ENCODE data around the gene TAF1B. TPM values are rescaled to one million over a fixed set of nuclear protein-coding genes. Genes with fewer than 3 reads are reported as not detected.
A peak's percentile ranks its signal among the peaks of the same experiment; 100 is the strongest.

Gene TAF1B
- total RNA-seq, 2 donors from 2014 or later: 14.8 to 16.0 TPM

GRCh38 chr2:9797086-9797485 is 46.2 kb upstream of the TAF1B start:
- no peaks in the 10 kb centered on the region for H3K27me3 ChIP-seq (replicated peaks; ENCODE audit: insufficient read depth)
- H3K4me1 ChIP-seq (replicated peaks): peaks cover 4% of the 10 kb centered on the region
- WGBS: 89% methylated on average over 4 of the region's 4 CpGs
- intact Hi-C loops (cut with DNase I): no loop called here
- no peak for DNase-seq (ENCODE audit: low spot score)
- no peak for TF ChIP-seq POLR2AphosphoS5 (IDR thresholded peaks at IDR 0.05)
- TF ChIP-seq POLR2A (IDR thresholded peaks at IDR 0.05): no peak
- no peak for TF ChIP-seq CTCF (IDR thresholded peaks at IDR 0.05)
- no peak overlapping the region for H3K4me3 ChIP-seq
- H3K36me3 ChIP-seq: no peaks in the 10 kb centered on the region
- H3K27ac ChIP-seq: peak overlapping the region in 1 of 2 donors; percentile 45
- no peaks in the 10 kb centered on the region for H3K9me3 ChIP-seq

GRCh38 chr2:9797681-9798556 is 45.4 kb upstream of the TAF1B start:
- Histone ChIP-seq H3K9me3 (no peaks in the 10 kb centered on the region), H3K4me3 (no peak overlapping the region), H3K27ac (peak overlapping the region; percentile 45 to 51), H3K27me3 (replicated peaks; ENCODE audit: insufficient read depth) (no peaks in the 10 kb centered on the region), H3K36me3 (no peaks in the 10 kb centered on the region), H3K4me1 (replicated peaks) (peaks cover 4% of the 10 kb centered on the region)
- peak; percentile 59 for TF ChIP-seq POLR2AphosphoS5 (IDR thresholded peaks at IDR 0.05)
- TF ChIP-seq POLR2A (IDR thresholded peaks at IDR 0.05): no peak
- DNase-seq (ENCODE audit: low spot score): peak; percentile 77
- 52% methylated on average over 18 of the region's 18 CpGs for WGBS
- intact Hi-C loops (cut with DNase I): no loop called here

DNA sequence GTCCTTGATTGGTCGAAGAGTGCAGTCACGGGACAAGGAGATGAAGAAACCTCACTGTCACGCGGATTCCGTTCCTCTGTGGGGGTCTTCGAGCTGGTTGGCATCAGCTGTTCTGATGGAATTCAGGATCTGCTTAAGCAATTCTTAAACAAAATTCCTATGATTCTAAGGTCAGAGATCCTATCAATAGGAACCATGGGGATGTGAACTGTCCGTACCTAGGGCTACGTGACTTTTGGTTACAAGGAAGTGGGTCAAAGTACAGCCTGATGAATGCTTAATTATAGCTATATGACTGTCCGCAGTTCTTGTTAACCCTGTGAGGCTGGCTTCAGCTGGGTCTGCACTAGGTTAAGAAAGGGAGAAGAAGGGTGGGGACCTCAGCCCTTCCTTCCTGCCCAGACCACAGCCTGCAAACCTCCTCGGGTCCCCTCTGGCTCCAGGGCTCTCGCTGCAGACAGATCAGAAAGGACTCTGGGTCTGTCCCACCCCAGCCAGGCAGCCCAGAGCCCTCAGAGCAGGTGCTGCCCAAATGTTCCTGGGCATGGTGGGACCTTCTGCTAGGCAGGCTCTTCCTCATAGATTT is 44.2 kb upstream of the TAF1B start:
- intact Hi-C loops (cut with DNase I): no loop called here
- Histone ChIP-seq H3K9me3 (no peaks in the 10 kb centered on the region), H3K27me3 (replicated peaks; ENCODE audit: insufficient read depth) (no peaks in the 10 kb centered on the region), H3K36me3 (no peaks in the 10 kb centered on the region), H3K27ac (no peak overlapping the region), H3K4me1 (replicated peaks) (peaks cover 4% of the 10 kb centered on the region), H3K4me3 (no peak overlapping the region)
- no peak for DNase-seq (ENCODE audit: low spot score)
- TF ChIP-seq POLR2AphosphoS5 (IDR thresholded peaks at IDR 0.05) (no peak), POLR2A (IDR thresholded peaks at IDR 0.05) (no peak), CTCF (IDR thresholded peaks at IDR 0.05) (no peak)
- 81% methylated on average over 11 of the region's 11 CpGs for WGBS

DNA sequence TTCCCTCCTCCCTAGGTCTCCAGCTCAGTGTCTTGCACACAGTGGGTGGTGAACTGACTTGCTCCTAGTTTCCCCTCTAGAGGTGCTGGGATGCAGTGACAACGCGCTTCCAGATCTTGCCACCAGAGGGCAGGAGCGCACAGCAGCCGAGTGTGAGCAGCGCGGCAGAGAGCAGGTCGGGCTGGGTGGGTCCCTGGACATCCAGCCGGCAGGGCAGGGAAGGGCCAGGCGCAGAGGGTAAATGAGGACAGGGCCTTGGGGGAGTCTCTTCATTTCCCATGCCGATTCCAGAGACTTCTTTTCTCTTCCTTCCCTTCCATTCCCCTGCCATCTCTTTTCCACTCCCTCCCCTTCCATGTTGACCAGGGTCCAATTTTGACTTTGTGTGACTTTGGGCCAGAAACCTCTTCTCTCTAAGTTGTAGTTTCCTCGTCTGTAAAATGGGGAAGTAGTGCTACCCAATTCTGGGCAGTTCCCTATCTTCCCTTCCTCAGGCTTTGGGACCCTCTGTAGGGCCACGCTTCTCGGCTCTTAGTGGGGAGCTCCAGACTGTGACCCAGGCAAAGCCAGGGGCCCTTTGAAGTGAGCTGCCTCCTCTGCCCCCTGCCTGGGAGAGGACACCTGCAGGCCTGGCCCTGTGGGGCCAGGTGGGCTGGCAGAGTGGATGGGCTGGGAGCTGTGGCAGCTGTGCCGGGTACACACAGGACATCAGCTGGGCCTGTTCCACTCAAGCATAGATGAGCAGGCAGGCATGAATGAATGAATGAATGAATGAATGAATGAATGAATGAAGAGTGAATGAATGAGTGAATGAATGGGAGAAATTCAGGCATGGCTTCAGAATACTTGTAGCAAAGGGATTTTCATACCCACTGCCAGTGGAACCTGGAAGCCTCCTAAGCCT is 43.3 kb upstream of the TAF1B start:
- intact Hi-C loops (cut with DNase I): loop anchor here (10.0 kb wide), 1 partner anchor 635 kb away; no protein-coding TSS in a partner anchor
- H3K36me3 ChIP-seq: no peaks in the 10 kb centered on the region

More for the DNA sequence above, 43.3 kb upstream of the TAF1B start:
- Histone ChIP-seq H3K4me3 (no peak overlapping the region), H3K27ac (peak overlapping the region in 1 of 2 donors; percentile 78), H3K4me1 (replicated peaks) (peaks cover 4% of the 10 kb centered on the region), H3K9me3 (no peaks in the 10 kb centered on the region), H3K27me3 (replicated peaks; ENCODE audit: insufficient read depth) (no peaks in the 10 kb centered on the region)
- DNase-seq (ENCODE audit: low spot score): peak; percentile 80
- 21% methylated on average over 14 of the region's 14 CpGs for WGBS
- TF ChIP-seq CTCF (IDR thresholded peaks at IDR 0.05): peak; percentile 95 to 97 (median 96)
- TF ChIP-seq POLR2AphosphoS5 (IDR thresholded peaks at IDR 0.05): peak; percentile 66
- no peak for TF ChIP-seq POLR2A (IDR thresholded peaks at IDR 0.05)

Data from prostate gland (tissue), 2 donors.